H9 (cell line): ENCODE results near the gene DLG2. TPM values are rescaled to one million over a fixed set of nuclear protein-coding genes. Genes with fewer than 3 reads are reported as not detected.

Experiments used
- DNase-seq: peaks from one replicate; pipeline ENCODE4 v3.0.0-alpha.2; 2017
- H2AFZ ChIP-seq: one replicate; pipeline ENCODE4 v1.6.1; 2013; ENCODE audit warnings: mild to moderate bottlenecking, low read length, control low read depth, moderate library complexity
- H2AK5ac ChIP-seq: 2 replicates; pipeline ENCODE4 v1.6.1; 2013; ENCODE audit warnings: low read length, control low read depth, mixed read lengths; ENCODE audit not compliant: insufficient read length
- H2BK120ac ChIP-seq: one replicate; pipeline ENCODE4 v1.6.1; 2013; ENCODE audit warnings: low read depth, mild to moderate bottlenecking, low read length, control low read depth, inconsistent platforms; ENCODE audit not compliant: poor library complexity, severe bottlenecking
- H2BK12ac ChIP-seq: 2 replicates; pipeline ENCODE4 v1.6.1; 2013; ENCODE audit warnings: low read length, control low read depth, mixed read lengths, low read depth; ENCODE audit not compliant: insufficient read length
- H2BK15ac ChIP-seq: 2 replicates; pipeline ENCODE4 v1.6.1; 2013; ENCODE audit warnings: low read depth, low read length, control low read depth
- H2BK20ac ChIP-seq: one replicate; pipeline ENCODE4 v1.6.1; 2013; ENCODE audit warnings: low read depth, mild to moderate bottlenecking, low read length, control low read depth, inconsistent platforms; ENCODE audit not compliant: poor library complexity, severe bottlenecking
- H2BK5ac ChIP-seq: 2 replicates; pipeline ENCODE4 v1.6.1; 2013; ENCODE audit warnings: low read length, control low read depth, mixed read lengths; ENCODE audit not compliant: insufficient read length
- H3K14ac ChIP-seq: 2 replicates; pipeline ENCODE4 v1.6.1; 2013; ENCODE audit warnings: low read length, control low read depth; ENCODE audit not compliant: insufficient read depth
- H3K18ac ChIP-seq: 2 replicates; pipeline ENCODE4 v1.6.1; 2013; ENCODE audit warnings: low read depth, mild to moderate bottlenecking, mixed read lengths, low read length, control low read depth; ENCODE audit not compliant: insufficient read length
- H3K23ac ChIP-seq: 2 replicates; pipeline ENCODE4 v1.6.1; 2013; ENCODE audit warnings: low read length, control low read depth, mixed read lengths, low read depth; ENCODE audit not compliant: insufficient read length
- H3K23me2 ChIP-seq: 2 replicates; pipeline ENCODE4 v1.6.1; 2013; ENCODE audit warnings: low read depth, mild to moderate bottlenecking, mixed read lengths, low read length, control low read depth; ENCODE audit not compliant: insufficient read length, poor library complexity, severe bottlenecking
- H3K27ac ChIP-seq: 2 replicates; pipeline ENCODE4 v1.5.1; 2013; ENCODE audit warnings: low read length, control low read depth, mixed read lengths, low read depth; ENCODE audit not compliant: insufficient read length
- H3K27me3 ChIP-seq: 2 replicates; pipeline ENCODE4 v1.6.1; 2013; ENCODE audit warnings: low read length, control low read depth, inconsistent platforms; ENCODE audit not compliant: insufficient read depth
- H3K4ac ChIP-seq: 2 replicates; pipeline ENCODE4 v1.6.1; 2013; ENCODE audit warnings: low read depth, mild to moderate bottlenecking, control low read depth, inconsistent platforms, low read length, moderate library complexity
- H3K4me1 ChIP-seq: 2 replicates; pipeline ENCODE4 v1.6.1; 2013; ENCODE audit warnings: low read length, control low read depth, inconsistent platforms; ENCODE audit not compliant: insufficient read depth
- H3K4me2 ChIP-seq: 2 replicates; pipeline ENCODE4 v1.6.1; 2013; ENCODE audit warnings: low read length, control low read depth, mixed read lengths; ENCODE audit not compliant: insufficient read length, insufficient read depth
- H3K56ac ChIP-seq: 2 replicates; pipeline ENCODE4 v1.6.1; 2013; ENCODE audit warnings: low read depth, mild to moderate bottlenecking, mixed read lengths, low read length, control low read depth; ENCODE audit not compliant: insufficient read length
- H3K79me1 ChIP-seq: 2 replicates; pipeline ENCODE4 v1.6.1; 2013; ENCODE audit warnings: low read depth, mild to moderate bottlenecking, moderate library complexity, low read length, control low read depth, inconsistent platforms; ENCODE audit not compliant: insufficient read depth, poor library complexity, severe bottlenecking
- H3K79me2 ChIP-seq: 2 replicates; pipeline ENCODE4 v1.6.1; 2013; ENCODE audit warnings: low read length, control low read depth, inconsistent platforms; ENCODE audit not compliant: insufficient read depth
- H3K9ac ChIP-seq: 2 replicates; pipeline ENCODE4 v1.6.1; 2013; ENCODE audit warnings: low read length, control low read depth, mixed read lengths; ENCODE audit not compliant: insufficient read length; ENCODE audit errors: extremely low read depth
- H3K9me3 ChIP-seq: one replicate; pipeline ENCODE4 v1.6.1; 2013; ENCODE audit warnings: low read depth, low read length, inconsistent platforms; ENCODE audit not compliant: control insufficient read depth
- H3T11ph ChIP-seq: one replicate; pipeline ENCODE4 v1.6.1; 2013; ENCODE audit warnings: mild to moderate bottlenecking, low read length, control low read depth, inconsistent platforms
- H4K20me1 ChIP-seq: one replicate; pipeline ENCODE4 v1.6.1; 2013; ENCODE audit not compliant: control insufficient read depth, insufficient read length, insufficient read depth
- H4K5ac ChIP-seq: 2 replicates; pipeline ENCODE4 v1.6.1; 2013; ENCODE audit warnings: low read depth, mild to moderate bottlenecking, mixed read lengths, low read length, control low read depth; ENCODE audit not compliant: insufficient read length
- H4K8ac ChIP-seq: replicated peaks from 2 replicates; pipeline ENCODE4 v1.6.1; 2013; ENCODE audit warnings: low read length, control low read depth, mixed read lengths, low read depth; ENCODE audit not compliant: insufficient read length
- H4K91ac ChIP-seq: 2 replicates; pipeline ENCODE4 v1.6.1; 2013; ENCODE audit warnings: low read depth, mild to moderate bottlenecking, moderate library complexity, mixed read lengths, low read length, control low read depth; ENCODE audit not compliant: insufficient read length
- H3K27ac Mint-ChIP-seq, 3 experiments: 2 replicates in 2 of 3; 3 replicates in 1 of 3; pipeline ENCODE4 v1.8.0; 2020 to 2021; ENCODE audit warnings: mixed read lengths in 3 of 3, mild to moderate bottlenecking in 1 of 3, moderate library complexity in 1 of 3
- H3K27me3 Mint-ChIP-seq: 2 replicates; pipeline ENCODE4 v1.8.0; 2021; ENCODE audit warnings: low read depth, mild to moderate bottlenecking, moderate library complexity, mixed read lengths
- H3K36me3 Mint-ChIP-seq, 3 experiments: 2 replicates in 2 of 3; 3 replicates in 1 of 3; pipeline ENCODE4 v1.8.0; 2020 to 2021; ENCODE audit warnings: low read depth in 3 of 3, mixed read lengths in 3 of 3; ENCODE audit not compliant: insufficient read depth in 1 of 3
- H3K4me1 Mint-ChIP-seq, 2 experiments: 2 replicates each; pipeline ENCODE4 v1.8.0; 2020; ENCODE audit warnings: mixed read lengths in 2 of 2
- H3K4me3 Mint-ChIP-seq, 2 experiments: 2 replicates in 1 of 2; 3 replicates in 1 of 2; pipeline ENCODE4 v1.8.0; 2020 to 2021; ENCODE audit warnings: mild to moderate bottlenecking in 2 of 2, mixed read lengths in 2 of 2, moderate library complexity in 1 of 2
- H3K9me3 Mint-ChIP-seq, 2 experiments: 2 replicates in 1 of 2; 3 replicates in 1 of 2; pipeline ENCODE4 v1.8.0; 2020; ENCODE audit warnings: mild to moderate bottlenecking in 2 of 2, mixed read lengths in 2 of 2, moderate library complexity in 1 of 2
- WGBS: extraction: QIAGEN DNeasy Blood & Tissue Kit; methylation state at CpG from one replicate; pipeline ENCODE4 v1.1.7; 2013; ENCODE audit warnings: missing lambda C conversion rate, low lambda C conversion rate, mixed read lengths; ENCODE audit not compliant: insufficient read length; ENCODE audit errors: extremely low coverage; 5-methylcytosine and 5-hydroxymethylcytosine counted together
- total RNA-seq: library from RNA; stranded (reverse); gene quantifications from 2 replicates; pipeline ENCODE4 v1.2.1, GENCODE V29; 2021
- TF ChIP-seq, protein P1 (sequence below): fragments of 200-600 bp; sonication (generic); conservative IDR thresholded peaks from 3 replicates; pipeline ENCODE4 v1.8.0; 2021; ENCODE audit warnings: antibody characterized with exemption, mild to moderate bottlenecking

The DLG2 gene
- total RNA-seq, 1 experiment from 2014 or later = 8.0 TPM

DNA sequence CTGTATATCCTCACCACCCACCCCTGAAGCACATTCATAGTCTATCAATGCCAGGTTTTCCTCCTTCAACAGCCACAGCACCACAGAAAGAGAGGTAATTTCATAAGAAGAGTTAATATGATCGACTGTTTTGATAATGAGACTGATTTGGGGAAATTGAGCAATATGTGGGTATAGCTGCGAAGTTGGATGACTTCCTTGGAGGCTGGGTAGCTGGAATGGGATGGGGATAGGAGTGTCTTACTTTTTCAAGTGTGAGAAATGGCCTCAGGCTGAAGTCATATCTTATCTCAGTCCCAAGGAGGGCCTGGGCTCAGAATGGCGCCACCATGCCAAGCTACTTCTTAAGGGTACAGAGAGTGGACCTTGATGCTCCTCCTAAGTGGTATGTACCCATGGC is 2153.4 kb downstream of the DLG2 start:
- WGBS = no CpG with 5 or more reads among the region's 3 CpGs
- no peak overlapping the region for H2AK5ac ChIP-seq
- no peak overlapping the region for H3T11ph ChIP-seq
- no peak overlapping the region for H3K14ac ChIP-seq
- H2BK12ac ChIP-seq = no peak overlapping the region
- no peak overlapping the region for H3K23ac ChIP-seq
- H2BK120ac ChIP-seq = no peak overlapping the region
- no peak overlapping the region for H2BK20ac ChIP-seq
- no peaks in the 10 kb centered on the region for H3K9me3 ChIP-seq
- Mint-ChIP-seq H3K27me3 (no peaks in the 10 kb centered on the region), H3K4me3 (no peak overlapping the region), H3K4me1 (no peaks in the 10 kb centered on the region), H3K27ac (no peak overlapping the region), H3K9me3 (no peaks in the 10 kb centered on the region), H3K36me3 (no peaks in the 10 kb centered on the region)
- H4K91ac ChIP-seq = no peak overlapping the region
- H3K4me1 ChIP-seq = no peaks in the 10 kb centered on the region
- H4K20me1 ChIP-seq = no peaks in the 10 kb centered on the region
- no peaks in the 10 kb centered on the region for H3K23me2 ChIP-seq
- H2BK15ac ChIP-seq = no peak overlapping the region
- no peak overlapping the region for H2BK5ac ChIP-seq
- no peaks in the 10 kb centered on the region for H3K79me2 ChIP-seq
- no peak overlapping the region for H3K4me2 ChIP-seq
- no peak overlapping the region for H3K9ac ChIP-seq
- H3K4ac ChIP-seq = no peak overlapping the region
- H3K79me1 ChIP-seq = no peaks in the 10 kb centered on the region
- H3K27ac ChIP-seq = no peak overlapping the region
- H2AFZ ChIP-seq = no peak overlapping the region
- no peak overlapping the region for H4K8ac ChIP-seq
- no peak overlapping the region for H4K5ac ChIP-seq
- DNase-seq = no peak
- TF ChIP-seq, protein P1, sequence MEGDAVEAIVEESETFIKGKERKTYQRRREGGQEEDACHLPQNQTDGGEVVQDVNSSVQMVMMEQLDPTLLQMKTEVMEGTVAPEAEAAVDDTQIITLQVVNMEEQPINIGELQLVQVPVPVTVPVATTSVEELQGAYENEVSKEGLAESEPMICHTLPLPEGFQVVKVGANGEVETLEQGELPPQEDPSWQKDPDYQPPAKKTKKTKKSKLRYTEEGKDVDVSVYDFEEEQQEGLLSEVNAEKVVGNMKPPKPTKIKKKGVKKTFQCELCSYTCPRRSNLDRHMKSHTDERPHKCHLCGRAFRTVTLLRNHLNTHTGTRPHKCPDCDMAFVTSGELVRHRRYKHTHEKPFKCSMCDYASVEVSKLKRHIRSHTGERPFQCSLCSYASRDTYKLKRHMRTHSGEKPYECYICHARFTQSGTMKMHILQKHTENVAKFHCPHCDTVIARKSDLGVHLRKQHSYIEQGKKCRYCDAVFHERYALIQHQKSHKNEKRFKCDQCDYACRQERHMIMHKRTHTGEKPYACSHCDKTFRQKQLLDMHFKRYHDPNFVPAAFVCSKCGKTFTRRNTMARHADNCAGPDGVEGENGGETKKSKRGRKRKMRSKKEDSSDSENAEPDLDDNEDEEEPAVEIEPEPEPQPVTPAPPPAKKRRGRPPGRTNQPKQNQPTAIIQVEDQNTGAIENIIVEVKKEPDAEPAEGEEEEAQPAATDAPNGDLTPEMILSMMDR = no peak
- no peak overlapping the region for H3K18ac ChIP-seq
- no peaks in the 10 kb centered on the region for H3K27me3 ChIP-seq
- H3K56ac ChIP-seq = no peak overlapping the region
